ENCODE measurements around the gene NCAN. TPM values are rescaled to one million over a fixed set of nuclear protein-coding genes. Genes with fewer than 3 reads are reported as not detected.

The NCAN gene
- total RNA-seq, 1 donor from 2014 or later = 0.02 TPM

GRCh38 chr19:19268453-19269385, 57.0 kb downstream of the NCAN start:
- DNase-seq (ENCODE audit: low spot score in 2 of 2, unreplicated experiment in 2 of 2) = no peak
- no peaks in the 10 kb centered on the region for H3K36me3 Mint-ChIP-seq
- no peaks in the 10 kb centered on the region for H3K4me1 Mint-ChIP-seq
- H3K9me3 Mint-ChIP-seq = no peaks in the 10 kb centered on the region
- H3K27me3 Mint-ChIP-seq (ENCODE audit: low read depth) = peaks cover 42% of the 10 kb centered on the region
- no peak overlapping the region for H3K27ac Mint-ChIP-seq
- no peak overlapping the region for H3K4me3 Mint-ChIP-seq
- TF ChIP-seq CTCF (IDR thresholded peaks at IDR 0.05; ENCODE audit: unreplicated experiment) = no peak

- Mint-ChIP-seq H3K36me3 (no peaks in the 10 kb centered on the region), H3K9me3 (no peaks in the 10 kb centered on the region), H3K4me3 (no peak overlapping the region), H3K4me1 (no peaks in the 10 kb centered on the region), H3K27me3 (ENCODE audit: low read depth) (peaks cover 32% of the 10 kb centered on the region), H3K27ac (no peak overlapping the region)
- no peak for TF ChIP-seq CTCF (IDR thresholded peaks at IDR 0.05; ENCODE audit: unreplicated experiment)
- DNase-seq (ENCODE audit: low spot score in 2 of 2, unreplicated experiment in 2 of 2) = no peak
Observed at GRCh38 chr19:19269952-19270694, 58.4 kb downstream of the NCAN start.

GRCh38 chr19:19270749-19271571, 59.2 kb downstream of the NCAN start:
- Mint-ChIP-seq H3K27me3 (ENCODE audit: low read depth) (peaks cover 25% of the 10 kb centered on the region), H3K27ac (no peak overlapping the region), H3K4me3 (no peak overlapping the region), H3K4me1 (no peaks in the 10 kb centered on the region), H3K36me3 (no peaks in the 10 kb centered on the region), H3K9me3 (no peaks in the 10 kb centered on the region)
- DNase-seq (ENCODE audit: low spot score in 2 of 2, unreplicated experiment in 2 of 2) = no peak
- no peak for TF ChIP-seq CTCF (IDR thresholded peaks at IDR 0.05; ENCODE audit: unreplicated experiment)

- Mint-ChIP-seq H3K27me3 (ENCODE audit: low read depth) (peaks cover 24% of the 10 kb centered on the region), H3K27ac (no peak overlapping the region), H3K36me3 (peaks cover 5% of the 10 kb centered on the region), H3K4me1 (no peaks in the 10 kb centered on the region), H3K4me3 (peak overlapping the region; percentile 61), H3K9me3 (no peaks in the 10 kb centered on the region)
- no peak for TF ChIP-seq CTCF (IDR thresholded peaks at IDR 0.05; ENCODE audit: unreplicated experiment)
- DNase-seq (ENCODE audit: low spot score in 2 of 2, unreplicated experiment in 2 of 2) = no peak
Observed at GRCh38 chr19:19271828-19272599, 60.3 kb downstream of the NCAN start.

GRCh38 chr19:19274146-19274545, 62.4 kb downstream of the NCAN start:
- peaks cover 24% of the 10 kb centered on the region for H3K27me3 Mint-ChIP-seq (ENCODE audit: low read depth)
- H3K4me3 Mint-ChIP-seq = peak overlapping the region; percentile 43
- H3K27ac Mint-ChIP-seq = no peak overlapping the region
- H3K4me1 Mint-ChIP-seq = no peaks in the 10 kb centered on the region
- no peak for TF ChIP-seq CTCF (IDR thresholded peaks at IDR 0.05; ENCODE audit: unreplicated experiment)
- no peaks in the 10 kb centered on the region for H3K9me3 Mint-ChIP-seq
- peaks cover 5% of the 10 kb centered on the region for H3K36me3 Mint-ChIP-seq
- DNase-seq (ENCODE audit: low spot score in 2 of 2, unreplicated experiment in 2 of 2) = no peak

Data from mesothelial cell of epicardium (in vitro differentiated cells).